Measurements from ENCODE around the gene ZNF689.
"Not testable (repeated sequence)": the region's sequence is repeated elsewhere in the genome, so short reads cannot be mapped to it uniquely, and the experiment has no call there.

Gene ZNF689

GRCh38 chr16:30633526-30633925, 23.3 kb upstream of the ZNF689 start:
- DNase-seq, result no peak

GRCh38 chr16:30632454-30632853, 22.3 kb upstream of the ZNF689 start:
- not testable (repeated sequence) for DNase-seq

GRCh38 chr16:30628628-30629540, 18.7 kb upstream of the ZNF689 start:
- DNase-seq, result peak; percentile 99

GRCh38 chr16:30626236-30626635, 16.0 kb upstream of the ZNF689 start:
- DNase-seq, result no peak

- no peak for DNase-seq
Observed at GRCh38 chr16:30623536-30624283, 13.5 kb upstream of the ZNF689 start.

GRCh38 chr16:30622455-30623032, 12.4 kb upstream of the ZNF689 start:
- no peak for DNase-seq

- no peak for DNase-seq
Observed at GRCh38 chr16:30621765-30622164, 11.6 kb upstream of the ZNF689 start.

- no peak for DNase-seq
Observed at GRCh38 chr16:30620169-30620568, 10.0 kb upstream of the ZNF689 start.

- no peak for DNase-seq
Observed at GRCh38 chr16:30619638-30620037, 9.4 kb upstream of the ZNF689 start.

GRCh38 chr16:30619202-30619601, 9.0 kb upstream of the ZNF689 start:
- no peak for DNase-seq

GRCh38 chr16:30615358-30616091, 5.3 kb upstream of the ZNF689 start:
- peak; percentile 96 for DNase-seq

GRCh38 chr16:30609002-30609925, 925 bp downstream of the ZNF689 start:
- peak; percentile 61 for DNase-seq

- DNase-seq, result no peak
Observed at GRCh38 chr16:30606004-30606403, 4.2 kb downstream of the ZNF689 start.

GRCh38 chr16:30605158-30605557, 5.0 kb downstream of the ZNF689 start:
- DNase-seq, result no peak

- DNase-seq, result no peak
Observed at GRCh38 chr16:30604316-30604947, 5.8 kb downstream of the ZNF689 start.

GRCh38 chr16:30603945-30604315, 6.3 kb downstream of the ZNF689 start:
- no peak for DNase-seq

GRCh38 chr16:30602616-30603277, 7.4 kb downstream of the ZNF689 start:
- no peak for DNase-seq

GRCh38 chr16:30601966-30602365, 8.2 kb downstream of the ZNF689 start:
- DNase-seq, result no peak

- no peak for DNase-seq
Observed at GRCh38 chr16:30600929-30601328, 9.3 kb downstream of the ZNF689 start.

GRCh38 chr16:30600215-30600614, 10.0 kb downstream of the ZNF689 start:
- no peak for DNase-seq

- no peak for DNase-seq
Observed at GRCh38 chr16:30592871-30593270, 17.3 kb downstream of the ZNF689 start.
